ENCODE measurements around the gene HSPA12B.

GRCh38 chr20:3733119-3733995, 872 bp downstream of the HSPA12B start:
- no peak for TF ChIP-seq CTCF (conservative IDR thresholded peaks at IDR 0.05; ENCODE audit: low read depth, low read length)
- TF ChIP-seq EZH2 (IDR thresholded peaks at IDR 0.05; ENCODE audit: borderline replicate concordance, low read depth, low read length, poor library complexity, severe bottlenecking) = no peak

Data from A673 (cell line).